OCI-LY3 (cell line): ENCODE data around the gene DSCAM.

Experiments used
- H2AFZ ChIP-seq: fragments of 200-600, 300-600 bp; shearing (Covaris generic); 2 replicates; pipeline ENCODE4 v1.6.0; 2014; ENCODE audit warnings: antibody characterized with exemption, low read depth, low read length
- H3K27ac ChIP-seq: fragments of 200-600, 300-600 bp; sonication (generic); 2 replicates; pipeline ENCODE4 v1.5.1; 2014; ENCODE audit warnings: mild to moderate bottlenecking, low read length, moderate library complexity, mixed read lengths
- H3K27me3 ChIP-seq: fragments of 200-600, 300-600 bp; sonication (generic); 2 replicates; pipeline ENCODE4 v1.6.1; 2014; ENCODE audit warnings: low read depth, low read length, mixed read lengths
- H3K36me3 ChIP-seq: fragments of 200-600, 300-600 bp; sonication (generic); replicated peaks from 2 replicates; pipeline ENCODE3; 2014; ENCODE audit warnings: low read depth, low read length, mixed read lengths
- H3K4me1 ChIP-seq: fragments of 300-600, 200-600 bp; sonication (generic); 2 replicates; pipeline ENCODE4 v1.6.1; 2014; ENCODE audit warnings: low read length, mixed read lengths
- H3K4me2 ChIP-seq: fragments of 200-600, 300-600 bp; sonication (generic); 2 replicates; pipeline ENCODE4 v1.6.1; 2014; ENCODE audit warnings: low read length, mixed read lengths
- H3K4me3 ChIP-seq: fragments of 300-600, 200-600 bp; sonication (generic); 2 replicates; pipeline ENCODE4 v1.5.1; 2014; ENCODE audit warnings: antibody characterized with exemption, mild to moderate bottlenecking, low read length, moderate library complexity
- H3K79me2 ChIP-seq: fragments of 300-600, 200-600 bp; shearing (Covaris generic); 2 replicates; pipeline ENCODE4 v1.6.1; 2014; ENCODE audit warnings: mild to moderate bottlenecking, low read length, mixed read lengths
- H3K9ac ChIP-seq: fragments of 300-600, 200-600 bp; shearing (Covaris generic); 2 replicates; pipeline ENCODE4 v1.6.0; 2014; ENCODE audit warnings: mild to moderate bottlenecking, low read length, moderate library complexity
- H3K9me3 ChIP-seq: fragments of 200-600, 300-600 bp; shearing (Covaris generic); 2 replicates; pipeline ENCODE4 v1.6.1; 2014; ENCODE audit warnings: low read length, mixed read lengths; ENCODE audit not compliant: insufficient read depth
- H4K20me1 ChIP-seq: fragments of 200-600, 300-600 bp; sonication (generic); 2 replicates; pipeline ENCODE4 v1.6.1; 2016; ENCODE audit warnings: low read length, mixed read lengths; ENCODE audit not compliant: insufficient read depth
- EZH2phosphoT487 ChIP-seq: fragments of 200-600 bp; shearing (Covaris generic); IDR thresholded peaks from 2 replicates; pipeline ENCODE4 v1.6.1; 2018; ENCODE audit warnings: antibody characterized with exemption, mixed run types, low read depth
- TF ChIP-seq, protein P1 (sequence below): fragments of 200-600, 300-600 bp; sonication (generic); IDR thresholded peaks from 2 replicates; pipeline ENCODE4 v1.5.1; 2014; ENCODE audit warnings: antibody characterized with exemption, low read length, low read depth

Gene DSCAM

DNA sequence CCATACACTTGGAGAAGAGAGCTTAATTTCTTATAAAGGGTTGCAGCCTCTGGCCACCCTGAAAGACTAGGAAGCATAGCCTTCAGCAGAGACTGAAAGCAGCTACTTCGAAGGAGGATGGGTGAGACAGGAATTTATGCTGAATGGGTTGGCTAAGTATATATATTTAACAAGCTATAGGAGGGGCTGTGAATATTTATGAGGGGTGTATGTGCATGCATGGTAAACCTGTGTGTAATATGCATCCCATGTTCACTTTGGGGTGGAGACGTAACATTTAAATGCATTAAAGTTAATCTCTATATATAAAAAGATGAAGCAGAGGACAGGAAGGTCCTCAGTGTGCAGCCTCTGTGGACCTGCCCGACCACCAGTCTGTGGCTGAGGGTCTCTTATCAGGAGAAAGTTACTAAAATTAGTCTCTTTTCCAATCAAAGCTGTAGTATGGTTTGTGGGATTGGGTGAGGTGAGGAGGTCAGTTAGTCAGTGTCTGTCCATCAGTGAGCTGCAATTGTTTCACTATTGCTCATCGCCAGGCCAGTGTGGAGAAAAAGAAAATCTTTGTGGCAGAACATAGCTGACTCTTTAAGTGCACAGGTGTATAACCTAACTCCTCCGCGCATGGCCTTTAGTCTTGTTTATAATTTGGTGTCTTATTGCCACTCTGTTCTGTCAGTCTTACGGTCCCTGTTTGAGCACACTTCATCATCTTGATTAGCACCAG lies 35.4 kb upstream of the DSCAM start:
- Histone ChIP-seq H2AFZ (no peak overlapping the region), H3K9me3 (no peaks in the 10 kb centered on the region), H3K27me3 (no peaks in the 10 kb centered on the region), H3K4me2 (no peak overlapping the region), H4K20me1 (no peaks in the 10 kb centered on the region), H3K79me2 (no peaks in the 10 kb centered on the region), H3K9ac (no peak overlapping the region), H3K36me3 (no peaks in the 10 kb centered on the region), H3K27ac (no peak overlapping the region), H3K4me3 (no peak overlapping the region), H3K4me1 (no peaks in the 10 kb centered on the region)
- TF ChIP-seq, protein P1, sequence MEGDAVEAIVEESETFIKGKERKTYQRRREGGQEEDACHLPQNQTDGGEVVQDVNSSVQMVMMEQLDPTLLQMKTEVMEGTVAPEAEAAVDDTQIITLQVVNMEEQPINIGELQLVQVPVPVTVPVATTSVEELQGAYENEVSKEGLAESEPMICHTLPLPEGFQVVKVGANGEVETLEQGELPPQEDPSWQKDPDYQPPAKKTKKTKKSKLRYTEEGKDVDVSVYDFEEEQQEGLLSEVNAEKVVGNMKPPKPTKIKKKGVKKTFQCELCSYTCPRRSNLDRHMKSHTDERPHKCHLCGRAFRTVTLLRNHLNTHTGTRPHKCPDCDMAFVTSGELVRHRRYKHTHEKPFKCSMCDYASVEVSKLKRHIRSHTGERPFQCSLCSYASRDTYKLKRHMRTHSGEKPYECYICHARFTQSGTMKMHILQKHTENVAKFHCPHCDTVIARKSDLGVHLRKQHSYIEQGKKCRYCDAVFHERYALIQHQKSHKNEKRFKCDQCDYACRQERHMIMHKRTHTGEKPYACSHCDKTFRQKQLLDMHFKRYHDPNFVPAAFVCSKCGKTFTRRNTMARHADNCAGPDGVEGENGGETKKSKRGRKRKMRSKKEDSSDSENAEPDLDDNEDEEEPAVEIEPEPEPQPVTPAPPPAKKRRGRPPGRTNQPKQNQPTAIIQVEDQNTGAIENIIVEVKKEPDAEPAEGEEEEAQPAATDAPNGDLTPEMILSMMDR, result no peak
- no peak for TF ChIP-seq EZH2phosphoT487

DNA sequence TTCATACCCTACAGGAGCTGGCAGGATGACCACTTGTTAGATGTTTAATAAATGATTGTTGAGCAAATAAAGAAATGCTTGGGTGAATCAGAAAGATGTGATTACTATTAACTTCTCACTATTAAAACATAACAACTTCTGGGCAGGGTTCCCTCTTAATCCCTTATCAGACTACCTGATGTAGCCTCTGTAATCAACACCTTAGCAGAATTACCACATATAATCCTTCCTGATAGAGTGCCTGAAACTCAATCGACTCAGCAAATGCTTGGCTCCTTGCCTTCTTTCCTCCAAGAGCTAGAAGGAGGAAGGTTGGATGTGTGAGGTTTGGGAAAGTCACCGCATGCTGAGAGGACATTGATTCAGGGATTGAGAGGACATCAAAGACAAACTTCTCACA lies 34.8 kb upstream of the DSCAM start:
- Histone ChIP-seq H3K27me3 (no peaks in the 10 kb centered on the region), H3K9me3 (no peaks in the 10 kb centered on the region), H3K36me3 (no peaks in the 10 kb centered on the region), H4K20me1 (no peaks in the 10 kb centered on the region), H3K27ac (no peak overlapping the region), H3K4me2 (no peak overlapping the region), H3K4me3 (no peak overlapping the region), H3K9ac (no peak overlapping the region), H3K4me1 (no peaks in the 10 kb centered on the region), H3K79me2 (no peaks in the 10 kb centered on the region), H2AFZ (no peak overlapping the region)
- TF ChIP-seq, protein P1, result no peak
- TF ChIP-seq EZH2phosphoT487, result no peak

DNA sequence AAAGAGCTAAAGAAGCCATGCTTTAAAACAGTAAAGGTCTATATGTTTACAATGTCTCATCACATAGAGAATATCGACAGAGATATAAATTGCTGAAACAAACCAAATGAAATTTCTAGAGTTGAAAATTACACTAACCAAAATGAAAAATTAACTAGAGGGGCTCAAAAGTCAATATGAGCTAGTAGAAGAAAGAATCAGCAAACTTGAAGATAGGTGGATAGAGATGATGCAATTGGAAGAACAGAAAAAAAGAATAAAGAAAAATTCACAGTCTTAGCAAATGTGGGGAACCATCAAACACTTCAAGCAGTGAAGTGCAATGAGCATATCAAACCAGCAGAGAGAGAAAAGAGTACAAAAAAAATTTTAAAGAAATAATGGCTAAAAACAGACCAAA lies 24.1 kb upstream of the DSCAM start:
- Histone ChIP-seq H3K79me2 (no peaks in the 10 kb centered on the region), H4K20me1 (no peaks in the 10 kb centered on the region), H3K9me3 (no peaks in the 10 kb centered on the region), H3K4me2 (no peak overlapping the region), H3K27ac (no peak overlapping the region), H3K36me3 (no peaks in the 10 kb centered on the region), H3K4me1 (peaks cover 3% of the 10 kb centered on the region; the same call in 1 of the 2 replicates), H3K27me3 (no peaks in the 10 kb centered on the region), H3K9ac (no peak overlapping the region), H2AFZ (no peak overlapping the region), H3K4me3 (no peak overlapping the region)
- TF ChIP-seq EZH2phosphoT487, result no peak
- TF ChIP-seq, protein P1, result no peak

DNA sequence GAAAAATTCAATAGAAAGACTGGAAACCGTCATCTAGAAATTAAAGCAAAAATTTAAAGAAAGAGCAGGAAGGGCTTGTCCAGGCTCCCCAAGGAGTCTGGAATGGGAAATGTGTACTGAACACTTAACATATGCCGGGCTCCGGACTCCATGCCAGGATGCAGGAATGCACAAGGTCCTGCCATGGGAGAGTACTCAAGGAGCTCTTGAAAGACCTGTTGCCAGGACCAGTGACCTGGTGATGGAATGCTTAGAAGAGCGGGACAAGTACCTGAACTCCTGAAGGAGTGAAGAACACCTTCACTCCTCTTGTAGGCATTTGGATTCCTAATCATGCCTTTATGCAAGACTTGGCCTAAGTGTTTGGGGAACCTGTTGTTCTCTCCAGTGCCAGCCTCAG lies 16.9 kb upstream of the DSCAM start:
- H3K4me2 ChIP-seq, result no peak overlapping the region
- no peaks in the 10 kb centered on the region for H3K79me2 ChIP-seq
- H3K27ac ChIP-seq, result no peak overlapping the region
- no peaks in the 10 kb centered on the region for H3K27me3 ChIP-seq
- H3K9ac ChIP-seq, result no peak overlapping the region
- H2AFZ ChIP-seq, result no peak overlapping the region
- peaks cover 44% of the 10 kb centered on the region for H3K4me1 ChIP-seq
- no peaks in the 10 kb centered on the region for H3K9me3 ChIP-seq
- H3K36me3 ChIP-seq, result peaks cover 23% of the 10 kb centered on the region
- H4K20me1 ChIP-seq, result no peaks in the 10 kb centered on the region
- no peak overlapping the region for H3K4me3 ChIP-seq
- TF ChIP-seq EZH2phosphoT487, result no peak
- TF ChIP-seq, protein P1, result no peak
